Right cardiac atrium (tissue), 5 donors: ENCODE data around the gene GREM2. TPM values are rescaled to one million over a fixed set of nuclear protein-coding genes. Genes with fewer than 3 reads are reported as not detected.

Source experiments
- ATAC-seq, 2 donors: fragments of 200-7000 bp; cut with Tn5 transposase; one replicate each; pipeline versions ENCODE4 v1.8.0 to v1.9.1; 2020; ENCODE audit warnings: moderate library complexity in 2 of 2, mild to moderate bottlenecking in 1 of 2
- DNase-seq, 3 donors: peaks; one replicate each; pipeline ENCODE4 v3.0.0-alpha.2; 2020
- H3K27ac ChIP-seq: one replicate; pipeline ENCODE4 v1.5.1; 2013; ENCODE audit warnings: mild to moderate bottlenecking, low read length, control low read depth, moderate library complexity
- H3K27me3 ChIP-seq: one replicate; pipeline ENCODE4 v1.6.1; 2013; ENCODE audit not compliant: control insufficient read depth, insufficient read depth
- H3K4me1 ChIP-seq: one replicate; pipeline ENCODE4 v1.6.1; 2013; ENCODE audit warnings: low read length; ENCODE audit not compliant: control insufficient read depth, insufficient read depth
- H3K4me3 ChIP-seq: one replicate; pipeline ENCODE4 v1.5.1; 2013; ENCODE audit warnings: low read length, control low read depth
- H3K9me3 ChIP-seq: one replicate; pipeline ENCODE4 v1.6.1; 2013; ENCODE audit warnings: low read length; ENCODE audit not compliant: control insufficient read depth
- WGBS: extraction: QIAGEN DNeasy Blood & Tissue Kit; methylation state at CpG from one replicate; pipeline ENCODE4 v1.1.7; 2013; 5-methylcytosine and 5-hydroxymethylcytosine counted together
- intact Hi-C, 4 donors: fragments of 100-400 bp; cut with DNase I; formaldehyde crosslinking; loops; one replicate each; pipeline versions ENCODE4 v1.11.0 to v1.14.0; 2022 to 2023
- polyA plus RNA-seq: library from polyadenylated mRNA; stranded (reverse); fragments of 200-250 nt; gene quantifications from one replicate; pipeline ENCODE4 v1.2.3, GENCODE V29; 2013
- total RNA-seq, 4 donors: library from RNA; stranded (reverse); fragmentation: NEBNext Ultra II Directional; extraction: Animal tissue kit (Norgen Biotek cat#: 25700); gene quantifications; one replicate each; pipeline ENCODE4 v1.2.1, GENCODE V29; 2021
- donor health status: healthy with polysubstance abuse.
- donor health status: DM: no; HTN: yes; CAD: no.
- donor health status: DM: no; HTN: no; CAD: no.
- donor health status: DM: no; HTN: yes; CAD: no; lungs with severe emphysema.
- donor health status: DM: yes; HTN: yes; CAD: no.

The GREM2 gene
- total and polyA plus RNA-seq, 5 donors = 0.09 to 0.23 TPM; not detected in 3

GRCh38 chr1:240498335-240498734, 113.6 kb downstream of the GREM2 start:
- H3K27me3 ChIP-seq = no peaks in the 10 kb centered on the region
- ATAC-seq (no peak), DNase-seq (no peak)
- intact Hi-C loops = no loop called here
- no peaks in the 10 kb centered on the region for H3K4me1 ChIP-seq
- WGBS = 77% methylated on average over 8 of the region's 8 CpGs
- no peak overlapping the region for H3K27ac ChIP-seq
- H3K4me3 ChIP-seq = no peak overlapping the region
- H3K9me3 ChIP-seq = no peaks in the 10 kb centered on the region

- no peak for DNase-seq
- intact Hi-C loops = no loop called here
- ATAC-seq = no peak
Measured at GRCh38 chr1:240497908-240498307, 114.0 kb downstream of the GREM2 start.

GRCh38 chr1:240496941-240497340, 115.0 kb downstream of the GREM2 start:
- no peak for ATAC-seq
- intact Hi-C loops = no loop called here
- DNase-seq = no peak

More at GRCh38 chr1:240497908-240498307, 114.0 kb downstream of the GREM2 start:
- Histone ChIP-seq H3K4me1 (no peaks in the 10 kb centered on the region), H3K27me3 (no peaks in the 10 kb centered on the region), H3K4me3 (no peak overlapping the region), H3K9me3 (no peaks in the 10 kb centered on the region), H3K27ac (no peak overlapping the region)
- 74% methylated on average over 4 of the region's 4 CpGs for WGBS

GRCh38 chr1:240496356-240496755, 115.6 kb downstream of the GREM2 start:
- WGBS = 67% methylated on average over 7 of the region's 7 CpGs
- no peak overlapping the region for H3K4me3 ChIP-seq
- H3K27me3 ChIP-seq = no peaks in the 10 kb centered on the region
- no peak overlapping the region for H3K27ac ChIP-seq
- no peaks in the 10 kb centered on the region for H3K4me1 ChIP-seq
- H3K9me3 ChIP-seq = no peaks in the 10 kb centered on the region
- ATAC-seq = no peak
- intact Hi-C loops = no loop called here
- DNase-seq = no peak

More at GRCh38 chr1:240496941-240497340, 115.0 kb downstream of the GREM2 start:
- H3K9me3 ChIP-seq = no peaks in the 10 kb centered on the region
- no peaks in the 10 kb centered on the region for H3K4me1 ChIP-seq
- no peak overlapping the region for H3K4me3 ChIP-seq
- 85% methylated on average over 5 of the region's 5 CpGs for WGBS
- no peak overlapping the region for H3K27ac ChIP-seq
- no peaks in the 10 kb centered on the region for H3K27me3 ChIP-seq

GRCh38 chr1:240495601-240496000, 116.4 kb downstream of the GREM2 start:
- Histone ChIP-seq H3K27me3 (no peaks in the 10 kb centered on the region), H3K4me1 (no peaks in the 10 kb centered on the region), H3K4me3 (no peak overlapping the region), H3K27ac (no peak overlapping the region), H3K9me3 (peaks cover 3% of the 10 kb centered on the region)
- ATAC-seq (no peak), DNase-seq (no peak)
- intact Hi-C loops = no loop called here
- WGBS = 68% methylated on average over 4 of the region's 4 CpGs

GRCh38 chr1:240492832-240493440, 119.0 kb downstream of the GREM2 start:
- Histone ChIP-seq H3K9me3 (peaks cover 3% of the 10 kb centered on the region), H3K4me3 (no peak overlapping the region), H3K27me3 (no peaks in the 10 kb centered on the region), H3K4me1 (no peaks in the 10 kb centered on the region), H3K27ac (no peak overlapping the region)
- DNase-seq (peak in 2 of 3 donors; percentile 16 to 54), ATAC-seq (no peak)
- 41% methylated on average over 52 of the region's 52 CpGs for WGBS
- intact Hi-C loops = no loop called here

- 72% methylated on average over 7 of the region's 7 CpGs for WGBS
- Histone ChIP-seq H3K4me1 (no peaks in the 10 kb centered on the region), H3K9me3 (peaks cover 3% of the 10 kb centered on the region), H3K4me3 (no peak overlapping the region), H3K27ac (no peak overlapping the region), H3K27me3 (no peaks in the 10 kb centered on the region)
- intact Hi-C loops = no loop called here
- ATAC-seq (no peak), DNase-seq (no peak)
Measured at GRCh38 chr1:240491796-240492195, 120.2 kb downstream of the GREM2 start.

GRCh38 chr1:240491156-240491555, 120.8 kb downstream of the GREM2 start:
- no peak for ATAC-seq
- no peak for DNase-seq
- intact Hi-C loops = no loop called here
- 66% methylated on average over 5 of the region's 5 CpGs for WGBS
- Histone ChIP-seq H3K27me3 (no peaks in the 10 kb centered on the region), H3K4me3 (no peak overlapping the region), H3K27ac (no peak overlapping the region), H3K9me3 (peaks cover 3% of the 10 kb centered on the region), H3K4me1 (no peaks in the 10 kb centered on the region)

- no peak overlapping the region for H3K4me3 ChIP-seq
- no peaks in the 10 kb centered on the region for H3K27me3 ChIP-seq
- ATAC-seq (no peak), DNase-seq (no peak)
- peaks cover 3% of the 10 kb centered on the region for H3K9me3 ChIP-seq
- 69% methylated on average over 3 of the region's 3 CpGs for WGBS
- no peak overlapping the region for H3K27ac ChIP-seq
- no peaks in the 10 kb centered on the region for H3K4me1 ChIP-seq
- intact Hi-C loops = no loop called here
Measured at GRCh38 chr1:240487493-240487892, 124.5 kb downstream of the GREM2 start.

GRCh38 chr1:240486611-240487010, 125.3 kb downstream of the GREM2 start:
- intact Hi-C loops = no loop called here
- H3K4me1 ChIP-seq = no peaks in the 10 kb centered on the region
- no peak overlapping the region for H3K4me3 ChIP-seq
- DNase-seq = no peak
- no peak for ATAC-seq
- no peaks in the 10 kb centered on the region for H3K27me3 ChIP-seq
- no peak overlapping the region for H3K27ac ChIP-seq
- 71% methylated on average over 6 of the region's 6 CpGs for WGBS
- peaks cover 3% of the 10 kb centered on the region for H3K9me3 ChIP-seq

GRCh38 chr1:240484804-240485443, 127.0 kb downstream of the GREM2 start:
- H3K9me3 ChIP-seq = no peaks in the 10 kb centered on the region
- no peak overlapping the region for H3K27ac ChIP-seq
- no peak for ATAC-seq
- H3K27me3 ChIP-seq = no peaks in the 10 kb centered on the region
- WGBS = 62% methylated on average over 6 of the region's 6 CpGs
- intact Hi-C loops = no loop called here
- no peak overlapping the region for H3K4me3 ChIP-seq
- no peak for DNase-seq
- H3K4me1 ChIP-seq = no peaks in the 10 kb centered on the region
